Activated CD4-positive, alpha-beta T cell treated with anti-CD3 and anti-CD28 coated beads for 36 hours (primary cell): ENCODE measurements around the gene VKORC1. TPM values are rescaled to one million over a fixed set of nuclear protein-coding genes. Genes with fewer than 3 reads are reported as not detected.
A peak's percentile ranks its signal among the peaks of the same experiment; 100 is the strongest.

Source experiments
- ATAC-seq: fragments of 200-7000 bp; cut with Tn5 transposase; one replicate; pipeline ENCODE4 v1.10.0; 2021; ENCODE audit warnings: mild to moderate bottlenecking, moderate library complexity
- CTCF ChIA-PET: fragments of 350-600 bp; sonication (Branson Sonifier 250); formaldehyde crosslinking; loops from one replicate; lab custom pipeline; 2021; ENCODE audit warnings: antibody characterized with exemption; lab: Charles Lee
- POLR2A ChIA-PET: fragments of 350-600 bp; sonication (Branson Sonifier 250); formaldehyde crosslinking; loops from one replicate; lab custom pipeline; 2021; ENCODE audit warnings: antibody characterized with exemption, inconsistent platforms; lab: Charles Lee
- DNase-seq: peaks from one replicate; pipeline ENCODE4 v3.0.0-alpha.2; 2020
- H3K27ac Mint-ChIP-seq: one replicate; pipeline ENCODE4 v1.8.0; 2021; ENCODE audit warnings: mixed read lengths
- H3K27me3 Mint-ChIP-seq: one replicate; pipeline ENCODE4 v1.8.0; 2021; ENCODE audit warnings: mixed read lengths
- H3K36me3 Mint-ChIP-seq: one replicate; pipeline ENCODE4 v1.8.0; 2021; ENCODE audit warnings: low read depth, mixed read lengths
- H3K4me1 Mint-ChIP-seq: one replicate; pipeline ENCODE4 v1.8.0; 2021; ENCODE audit warnings: mixed read lengths
- H3K4me3 Mint-ChIP-seq: one replicate; pipeline ENCODE4 v1.8.0; 2021; ENCODE audit warnings: mild to moderate bottlenecking, moderate library complexity, mixed read lengths
- H3K9me3 Mint-ChIP-seq: one replicate; pipeline ENCODE4 v1.8.0; 2021; ENCODE audit warnings: low read depth, mixed read lengths
- intact Hi-C, 2 experiments: fragments of 100-400 bp; cut with DNase I in 1 of 2; cut with micrococcal nuclease in 1 of 2; formaldehyde crosslinking; loops; one replicate each; pipeline versions ENCODE4 v1.14.2 to v1.15.1; 2022 to 2024; cut with DNase I, micrococcal nuclease
- total RNA-seq, 2 experiments: library from RNA; stranded (reverse); gene quantifications; one replicate each; pipeline ENCODE4 v1.2.3, GENCODE V29; 2021

The VKORC1 gene
- total RNA-seq, 2 experiments from 2014 or later: 59.6 to 64.2 TPM

GRCh38 chr16:31113121-31114120 is 18.8 kb upstream of the VKORC1 start:
- CTCF ChIA-PET: no interaction called here
- DNase-seq (no peak), ATAC-seq (no peak)
- Mint-ChIP-seq H3K36me3 (peaks cover 29% of the 10 kb centered on the region), H3K27ac (peak overlapping the region; percentile 59), H3K4me3 (no peak overlapping the region), H3K9me3 (no peaks in the 10 kb centered on the region), H3K4me1 (peaks cover 16% of the 10 kb centered on the region), H3K27me3 (no peaks in the 10 kb centered on the region)
- POLR2A ChIA-PET: interaction anchor here (0.5 kb wide), 1 partner anchor 13 kb away, joined by 3 read pairs; no protein-coding TSS in a partner anchor
- intact Hi-C loops: no loop called here

GRCh38 chr16:31112711-31113110 is 18.1 kb upstream of the VKORC1 start:
- CTCF ChIA-PET: no interaction called here
- POLR2A ChIA-PET: no interaction called here
- Mint-ChIP-seq H3K36me3 (peaks cover 28% of the 10 kb centered on the region), H3K4me3 (no peak overlapping the region), H3K4me1 (peaks cover 15% of the 10 kb centered on the region), H3K9me3 (no peaks in the 10 kb centered on the region), H3K27me3 (no peaks in the 10 kb centered on the region), H3K27ac (no peak overlapping the region)
- ATAC-seq (no peak), DNase-seq (no peak)
- intact Hi-C loops: no loop called here

- Mint-ChIP-seq H3K4me1 (peaks cover 21% of the 10 kb centered on the region), H3K36me3 (peaks cover 28% of the 10 kb centered on the region), H3K9me3 (no peaks in the 10 kb centered on the region), H3K27ac (no peak overlapping the region), H3K4me3 (no peak overlapping the region), H3K27me3 (no peaks in the 10 kb centered on the region)
- DNase-seq: no peak
- no peak for ATAC-seq
- ChIA-PET CTCF (interaction anchor here (0.5 to 0.6 kb wide), 2 partner anchors 32 to 137 kb away, joined by 3 read pairs; no protein-coding TSS in a partner anchor), POLR2A (no interaction called here)
- intact Hi-C loops: no loop called here
Measured at GRCh38 chr16:31111881-31112466, 17.4 kb upstream of the VKORC1 start.

- CTCF ChIA-PET: interaction anchor here (0.6 kb wide), 2 partner anchors 9 to 724 kb away, joined by 3 read pairs; no protein-coding TSS in a partner anchor
- Mint-ChIP-seq H3K27me3 (no peaks in the 10 kb centered on the region), H3K27ac (peak overlapping the region; percentile 47), H3K36me3 (peaks cover 25% of the 10 kb centered on the region), H3K4me3 (peak overlapping the region; percentile 76), H3K4me1 (peaks cover 25% of the 10 kb centered on the region), H3K9me3 (no peaks in the 10 kb centered on the region)
- no peak for DNase-seq
- no peak for ATAC-seq
- POLR2A ChIA-PET: no interaction called here
- intact Hi-C loops: no loop called here
Measured at GRCh38 chr16:31110106-31111034, 15.8 kb upstream of the VKORC1 start.

- Mint-ChIP-seq H3K36me3 (peaks cover 25% of the 10 kb centered on the region), H3K9me3 (no peaks in the 10 kb centered on the region), H3K4me1 (peaks cover 25% of the 10 kb centered on the region), H3K4me3 (peak overlapping the region; percentile 76), H3K27ac (peak overlapping the region; percentile 58), H3K27me3 (no peaks in the 10 kb centered on the region)
- ChIA-PET POLR2A (no interaction called here), CTCF (interaction anchor here (0.6 kb wide), 1 partner anchor 8 kb away, joined by 3 read pairs; no protein-coding TSS in a partner anchor)
- no peak for ATAC-seq
- no peak for DNase-seq
- intact Hi-C loops: loop anchor here (2.0 to 5.0 kb wide), 10 partner anchors 33 to 763 kb away; partner anchors contain the start of genes ARMC5 (in 1 of the 2), FBXL19 (in 1 of the 2), FUS (in 1 of the 2) and SETD1A (in 1 of the 2)
Measured at GRCh38 chr16:31109622-31110021, 15.0 kb upstream of the VKORC1 start.

- Mint-ChIP-seq H3K9me3 (no peaks in the 10 kb centered on the region), H3K4me3 (peak overlapping the region; percentile 76), H3K36me3 (peaks cover 25% of the 10 kb centered on the region), H3K27ac (peak overlapping the region; percentile 67), H3K27me3 (no peaks in the 10 kb centered on the region), H3K4me1 (peaks cover 25% of the 10 kb centered on the region)
- DNase-seq: peak; percentile 18
- ATAC-seq: no peak
- POLR2A ChIA-PET: no interaction called here
- intact Hi-C loops: loop anchor here (2.0 to 5.0 kb wide), 10 partner anchors 33 to 763 kb away; partner anchors contain the start of genes ARMC5 (in 1 of the 2), FBXL19 (in 1 of the 2), FUS (in 1 of the 2) and SETD1A (in 1 of the 2)
- CTCF ChIA-PET: no interaction called here
Measured at GRCh38 chr16:31108794-31109558, 14.4 kb upstream of the VKORC1 start.

- Mint-ChIP-seq H3K27ac (peak within 1 kb of the TSS; percentile 96), H3K4me1 (peaks cover 22% of the 10 kb centered on the region), H3K36me3 (peaks cover 25% of the 10 kb centered on the region), H3K27me3 (no peaks in the 10 kb centered on the region), H3K9me3 (no peaks in the 10 kb centered on the region), H3K4me3 (peak within 1 kb of the TSS; percentile 86)
- intact Hi-C loops: loop anchor here (2.0 to 5.0 kb wide), 10 partner anchors 33 to 764 kb away; partner anchors contain the start of genes ARMC5 (in 1 of the 2), FBXL19 (in 1 of the 2), FUS (in 1 of the 2) and SETD1A (in 1 of the 2)
- ChIA-PET POLR2A (interaction anchor here (1.0 to 1.7 kb wide), 3 partner anchors 9 to 765 kb away, joined by 3 to 6 read pairs (median 5); partner anchors contain the start of genes FUS, KAT8 and ZNF267), CTCF (no interaction called here)
- DNase-seq (peak; percentile 90), ATAC-seq (peak; percentile 79)
Measured at GRCh38 chr16:31108035-31108793, 13.6 kb upstream of the VKORC1 start, which contains the start of gene BCKDK. Gene BCKDK (plus strand): TSS chr16:31108386. CDS start chr16:31109224, 838 bp downstream.

- H3K4me1 Mint-ChIP-seq: peaks cover 22% of the 10 kb centered on the region
- H3K36me3 Mint-ChIP-seq: peaks cover 25% of the 10 kb centered on the region
- no peaks in the 10 kb centered on the region for H3K9me3 Mint-ChIP-seq
- intact Hi-C loops: loop anchor here (5.0 kb wide), 4 partner anchors 35 to 765 kb away; partner anchors contain the start of genes ZNF267 (in 1 of the 2) and ZNF843 (in 1 of the 2)
- ATAC-seq (peak; percentile 87), DNase-seq (peak; percentile 77)
- POLR2A ChIA-PET: interaction anchor here (1.0 to 1.7 kb wide), 3 partner anchors 10 to 766 kb away, joined by 3 to 6 read pairs (median 5); partner anchors contain the start of genes FUS, KAT8 and ZNF267
- H3K27ac Mint-ChIP-seq: peak overlapping the region; percentile 96
- H3K4me3 Mint-ChIP-seq: peak overlapping the region; percentile 86
- H3K27me3 Mint-ChIP-seq: no peaks in the 10 kb centered on the region
- CTCF ChIA-PET: no interaction called here
Measured at GRCh38 chr16:31107465-31107867, 12.9 kb upstream of the VKORC1 start.
